Rectal smooth muscle tissue (tissue), 1 donor: ENCODE measurements around the gene RDX.
"Not testable (repeated sequence)": the region's sequence is repeated elsewhere in the genome, so short reads cannot be mapped to it uniquely, and the experiment has no call there.

Experiments used
- H3K27ac ChIP-seq: one replicate; pipeline ENCODE4 v1.7.0; 2013; ENCODE audit warnings: low read depth, low read length, inconsistent platforms
- H3K27me3 ChIP-seq: one replicate; pipeline ENCODE4 v1.7.0; 2013; ENCODE audit warnings: low read length; ENCODE audit not compliant: control insufficient read depth, insufficient read depth
- H3K36me3 ChIP-seq: one replicate; pipeline ENCODE4 v1.7.0; 2013; ENCODE audit warnings: low read length; ENCODE audit not compliant: control insufficient read depth, insufficient read depth
- H3K4me1 ChIP-seq: one replicate; pipeline ENCODE4 v1.7.0; 2013; ENCODE audit warnings: low read length; ENCODE audit not compliant: control insufficient read depth, insufficient read depth
- H3K4me3 ChIP-seq: one replicate; pipeline ENCODE4 v1.7.0; 2013; ENCODE audit warnings: low read length
- H3K9ac ChIP-seq: one replicate; pipeline ENCODE4 v1.7.0; 2013; ENCODE audit warnings: low read length

RDX gene

DNA sequence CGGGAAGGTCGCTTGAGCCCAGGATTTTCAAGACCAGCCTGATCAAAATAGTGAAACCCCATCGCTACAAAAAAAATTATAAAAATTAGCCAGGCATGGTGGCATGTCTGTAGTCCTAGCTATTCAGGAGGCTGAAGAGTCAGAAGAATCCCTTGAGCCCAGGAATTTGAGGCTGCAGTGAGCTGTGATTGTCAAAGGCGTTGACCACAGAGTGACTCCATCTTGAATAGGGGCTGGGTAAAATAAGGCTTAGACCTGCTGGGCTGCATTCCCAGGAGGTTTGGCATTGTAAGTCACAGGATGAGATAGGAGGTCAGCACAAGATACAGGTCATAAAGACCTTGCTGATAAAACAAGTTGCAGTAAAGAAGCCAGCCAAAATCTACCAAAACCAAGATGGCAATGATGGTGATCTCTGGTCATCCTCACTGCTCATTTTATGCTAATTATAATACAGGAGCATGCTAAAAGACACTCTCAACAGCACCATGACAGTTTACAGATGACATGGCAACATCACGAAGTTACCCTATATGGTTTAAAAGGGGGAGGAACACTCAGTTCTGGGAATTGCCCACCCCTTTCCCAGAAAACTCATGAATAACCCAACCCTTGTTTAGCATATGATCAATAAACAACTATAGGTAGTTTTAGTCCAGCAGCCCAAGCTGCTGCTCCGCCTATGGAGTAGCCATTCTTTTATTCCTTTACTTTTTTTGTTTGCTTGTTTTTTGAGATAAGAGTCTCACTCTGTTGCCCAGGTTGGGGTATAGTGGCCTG is 2.8 kb upstream of the RDX start:
- H3K27ac ChIP-seq = no peak overlapping the region
- no peaks in the 10 kb centered on the region for H3K36me3 ChIP-seq
- no peak overlapping the region for H3K9ac ChIP-seq
- no peaks in the 10 kb centered on the region for H3K4me1 ChIP-seq
- H3K27me3 ChIP-seq = no peaks in the 10 kb centered on the region
- H3K4me3 ChIP-seq = no peak overlapping the region

DNA sequence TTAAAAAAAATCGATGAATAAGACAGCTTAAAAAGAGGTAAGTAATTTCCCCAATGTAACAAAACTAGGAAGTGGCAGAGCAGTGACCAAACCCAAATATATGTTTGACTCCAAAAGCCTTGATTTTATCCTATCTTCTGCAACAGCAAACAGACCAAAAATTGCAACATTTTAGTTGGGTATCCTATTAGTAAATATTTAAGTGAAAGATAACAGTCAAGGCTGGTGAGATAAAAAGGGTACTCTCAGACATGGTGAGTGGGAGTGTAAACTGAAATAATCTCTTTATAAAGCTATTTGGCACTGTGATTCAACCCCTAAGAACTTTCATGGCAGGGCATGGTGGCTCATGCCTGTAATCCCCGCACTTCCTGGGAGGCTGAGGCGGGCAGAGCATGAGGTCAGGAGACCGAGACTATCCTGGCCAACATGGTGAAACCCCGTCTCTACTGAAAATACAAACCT is 1.9 kb upstream of the RDX start:
- H3K4me3 ChIP-seq = no peak overlapping the region
- H3K9ac ChIP-seq = no peak overlapping the region
- no peaks in the 10 kb centered on the region for H3K27me3 ChIP-seq
- H3K36me3 ChIP-seq = no peaks in the 10 kb centered on the region
- H3K4me1 ChIP-seq = no peaks in the 10 kb centered on the region
- H3K27ac ChIP-seq = no peak overlapping the region

DNA sequence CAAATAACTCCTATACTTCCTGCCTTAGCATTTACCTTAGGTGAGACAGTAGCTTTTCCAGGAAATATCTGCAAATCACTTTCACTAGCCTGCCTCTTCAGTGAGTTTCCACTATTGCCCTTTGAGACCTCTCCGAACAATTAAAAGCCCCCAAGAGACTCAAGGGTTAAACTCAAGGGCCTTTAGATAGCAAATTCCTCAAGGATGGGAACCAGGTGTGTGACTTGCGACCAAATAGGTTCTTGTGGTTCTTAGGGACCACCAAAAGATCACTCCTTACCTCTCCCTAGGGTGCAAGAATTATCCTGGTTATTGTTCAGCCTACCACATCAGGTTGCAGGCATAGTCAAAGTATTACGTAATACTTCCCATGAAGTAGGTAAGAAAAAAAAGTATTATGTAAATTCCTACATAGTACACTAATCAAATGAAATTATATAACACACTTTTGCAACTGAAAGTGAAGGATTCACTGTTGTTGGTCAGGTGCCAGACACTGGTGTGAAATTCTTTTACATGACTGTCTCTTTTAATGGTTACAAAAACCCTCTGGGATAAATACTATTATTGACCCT is 1.4 kb upstream of the RDX start:
- Histone ChIP-seq H3K4me1 (peaks cover 2% of the 10 kb centered on the region), H3K4me3 (no peak overlapping the region), H3K27ac (no peak overlapping the region), H3K27me3 (no peaks in the 10 kb centered on the region), H3K9ac (no peak overlapping the region), H3K36me3 (no peaks in the 10 kb centered on the region)

- H3K36me3 ChIP-seq = no peaks in the 10 kb centered on the region
- no peaks in the 10 kb centered on the region for H3K27me3 ChIP-seq
- H3K9ac ChIP-seq = no peak overlapping the region
- peaks cover 2% of the 10 kb centered on the region for H3K4me1 ChIP-seq
- peak overlapping the region; percentile 63 for H3K4me3 ChIP-seq
- peak overlapping the region; percentile 96 for H3K27ac ChIP-seq
Observed at GRCh38 chr11:110297076-110297725, 787 bp upstream of the RDX start.

- H3K27me3 ChIP-seq = no peaks in the 10 kb centered on the region
Observed at GRCh38 chr11:110295531-110296225, 736 bp downstream of the RDX start.

DNA sequence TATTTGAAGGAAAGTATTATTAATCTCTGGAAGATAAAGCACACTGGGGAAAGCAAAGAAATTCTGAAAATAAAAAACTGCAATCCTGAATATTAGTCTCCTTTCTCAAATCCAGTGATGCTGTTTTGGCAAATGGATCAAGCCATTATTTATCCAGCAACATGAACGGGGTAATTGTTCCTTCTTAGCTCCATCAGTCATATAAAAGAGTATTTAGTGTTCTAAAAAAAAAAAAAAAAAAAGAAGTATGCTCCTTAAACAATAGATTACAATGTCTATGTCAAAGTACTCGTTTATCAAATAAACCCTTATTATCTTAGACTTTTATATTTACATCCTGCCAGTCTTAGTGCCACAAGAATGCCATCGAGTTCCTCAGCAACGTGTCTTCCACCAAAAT is 1.3 kb downstream of the RDX start:
- H3K9ac ChIP-seq = no peak overlapping the region
- H3K4me3 ChIP-seq = peak overlapping the region; percentile 81
- no peaks in the 10 kb centered on the region for H3K36me3 ChIP-seq
- H3K4me1 ChIP-seq = peaks cover 2% of the 10 kb centered on the region
- H3K27ac ChIP-seq = no peak overlapping the region
- no peaks in the 10 kb centered on the region for H3K27me3 ChIP-seq

More at GRCh38 chr11:110295531-110296225, 736 bp downstream of the RDX start:
- peak overlapping the region; percentile 81 for H3K4me3 ChIP-seq
- no peaks in the 10 kb centered on the region for H3K36me3 ChIP-seq
- H3K27ac ChIP-seq = peak overlapping the region; percentile 96
- peak overlapping the region; percentile 77 for H3K9ac ChIP-seq
- H3K4me1 ChIP-seq = peaks cover 2% of the 10 kb centered on the region

GRCh38 chr11:110294509-110294908 is 1.9 kb downstream of the RDX start:
- Histone ChIP-seq H3K27ac (no peak overlapping the region), H3K27me3 (no peaks in the 10 kb centered on the region), H3K9ac (no peak overlapping the region), H3K36me3 (no peaks in the 10 kb centered on the region), H3K4me1 (peaks cover 2% of the 10 kb centered on the region), H3K4me3 (no peak overlapping the region)

DNA sequence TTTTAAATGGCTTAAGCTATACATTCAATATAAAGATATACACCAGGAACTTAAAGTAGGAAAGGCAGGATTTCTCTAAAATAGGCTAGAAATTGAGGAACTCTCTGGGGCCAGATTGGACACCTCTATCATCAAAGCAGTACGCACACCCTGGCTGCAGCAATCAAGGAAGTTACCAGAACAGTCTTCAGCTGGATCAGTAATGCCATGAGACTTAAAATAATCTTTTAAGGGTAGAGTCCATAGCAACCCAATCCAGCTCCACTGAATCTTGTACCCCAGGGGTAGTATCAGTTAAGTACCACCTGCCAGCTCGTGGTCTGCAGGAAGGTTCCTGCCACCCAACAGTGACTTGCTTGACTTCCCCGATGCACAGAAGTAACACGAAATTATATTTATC is 3.0 kb downstream of the RDX start:
- H3K4me1 ChIP-seq = peaks cover 2% of the 10 kb centered on the region
- no peak overlapping the region for H3K9ac ChIP-seq
- H3K27me3 ChIP-seq = no peaks in the 10 kb centered on the region
- no peaks in the 10 kb centered on the region for H3K36me3 ChIP-seq
- H3K4me3 ChIP-seq = no peak overlapping the region
- H3K27ac ChIP-seq = no peak overlapping the region

DNA sequence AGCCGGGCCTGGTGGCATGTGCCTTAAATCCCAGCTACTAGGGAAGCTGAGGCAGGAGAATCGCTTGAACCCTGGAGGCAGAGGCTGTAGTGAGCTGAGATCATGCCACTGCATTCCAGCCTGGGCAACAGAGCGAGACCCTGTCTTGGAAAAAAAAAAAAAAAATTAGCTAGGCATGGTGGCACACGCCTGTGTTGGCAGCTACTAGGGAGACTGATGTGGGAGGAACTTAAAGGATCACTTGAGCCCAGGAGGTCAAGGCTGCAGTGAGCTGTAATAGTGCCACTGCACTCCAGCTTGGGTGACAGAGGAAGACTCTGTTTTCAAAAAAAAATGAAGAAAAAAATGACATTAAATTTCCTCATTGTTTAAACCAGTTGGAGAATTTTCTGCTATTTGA is 4.3 kb downstream of the RDX start:
- not testable (repeated sequence) for H3K27me3 ChIP-seq, H3K36me3 ChIP-seq, H3K4me3 ChIP-seq, H3K9ac ChIP-seq, H3K27ac ChIP-seq, H3K4me1 ChIP-seq

DNA sequence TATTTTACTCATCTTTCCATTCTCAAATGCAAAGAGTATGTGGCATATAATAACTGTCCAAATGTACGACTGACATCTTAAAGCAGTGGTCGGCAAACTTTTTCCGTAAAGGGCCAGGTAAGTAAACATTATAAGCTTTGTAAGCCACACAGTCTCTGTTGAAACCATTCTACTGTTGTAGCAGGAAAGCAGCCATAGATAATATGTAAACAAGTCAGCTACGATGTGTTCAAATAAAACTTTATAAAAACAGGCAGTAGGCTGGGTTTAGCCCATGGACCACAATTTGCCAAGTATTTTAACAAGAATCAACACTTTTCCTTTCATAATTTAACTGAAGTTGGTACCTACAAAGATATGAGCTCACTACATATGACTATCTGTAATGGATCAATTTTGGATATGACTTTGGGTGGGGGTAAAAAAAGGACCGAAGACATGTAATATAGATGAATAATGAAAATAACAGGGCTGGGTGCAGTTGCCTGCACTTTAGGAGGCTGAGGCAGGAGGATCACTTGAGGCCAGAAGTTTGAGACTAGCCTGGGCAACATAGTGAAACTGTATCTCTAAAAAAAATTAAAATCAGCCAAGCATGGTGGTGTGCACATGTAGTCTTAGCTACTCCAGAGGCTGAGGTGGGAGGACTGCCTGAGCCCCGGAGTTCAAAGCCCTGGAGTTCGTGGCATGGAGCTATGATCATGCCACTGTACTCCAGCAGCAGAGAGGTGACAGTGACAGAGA is 5.7 kb downstream of the RDX start:
- Histone ChIP-seq H3K9ac (no peak overlapping the region), H3K27me3 (no peaks in the 10 kb centered on the region), H3K27ac (no peak overlapping the region), H3K4me1 (peaks cover 2% of the 10 kb centered on the region), H3K36me3 (no peaks in the 10 kb centered on the region), H3K4me3 (no peak overlapping the region)

- H3K4me3 ChIP-seq = no peak overlapping the region
- H3K27me3 ChIP-seq = no peaks in the 10 kb centered on the region
- H3K9ac ChIP-seq = no peak overlapping the region
- H3K4me1 ChIP-seq = peaks cover 2% of the 10 kb centered on the region
- no peak overlapping the region for H3K27ac ChIP-seq
- no peaks in the 10 kb centered on the region for H3K36me3 ChIP-seq
Observed at GRCh38 chr11:110289472-110289871, 6.9 kb downstream of the RDX start.

DNA sequence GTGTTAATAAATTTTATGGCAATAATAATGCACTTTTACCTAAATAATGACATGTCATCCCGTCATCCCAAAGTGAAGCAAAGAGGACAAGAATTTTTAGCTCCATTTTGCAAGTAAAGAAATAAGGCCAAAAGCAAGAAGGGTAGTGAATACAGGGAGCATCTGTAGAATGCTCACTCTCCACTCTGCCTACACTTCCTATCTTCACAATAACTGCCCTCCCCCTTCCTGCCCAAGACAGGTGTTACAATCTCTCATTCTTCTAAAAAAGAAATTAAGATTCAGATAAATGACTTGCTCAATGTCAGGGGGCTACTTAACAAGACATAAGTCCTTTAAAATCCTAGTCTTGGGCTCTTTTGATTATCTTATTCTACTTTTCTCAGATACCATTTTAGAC is 8.9 kb downstream of the RDX start:
- H3K27ac ChIP-seq = no peak overlapping the region
- no peaks in the 10 kb centered on the region for H3K4me1 ChIP-seq
- H3K9ac ChIP-seq = no peak overlapping the region
- no peaks in the 10 kb centered on the region for H3K27me3 ChIP-seq
- no peaks in the 10 kb centered on the region for H3K36me3 ChIP-seq
- H3K4me3 ChIP-seq = no peak overlapping the region
